Endothelial cell of umbilical vein (primary cell): Measurements from ENCODE around the gene ZFAND2B. TPM values are rescaled to one million over a fixed set of nuclear protein-coding genes. Genes with fewer than 3 reads are reported as not detected.
A peak's percentile ranks its signal among the peaks of the same experiment; 100 is the strongest.

Source experiments
- Bru-seq: library from RNA; stranded (reverse); fragments of 400-500 nt; gene quantifications from one replicate; lab custom pipeline; 2021; lab: Mats Ljungman, UMichigan
- BruChase-seq, 2 experiments: library from RNA; stranded (reverse); fragments of 400-500 nt; gene quantifications; one replicate each; lab custom pipeline; 2021; lab: Mats Ljungman, UMichigan
- BruUV-seq: library from RNA; stranded (reverse); fragments of 400-500 nt; replicated peaks from 2 replicates; lab custom pipeline; 2021; lab: Mats Ljungman, UMichigan
- CTCF ChIA-PET: fragments of 300-600, 350-600 bp; sonication (Branson Sonifier 250); formaldehyde crosslinking; loops from one replicate; lab custom pipeline; 2021; ENCODE audit warnings: antibody characterized with exemption, inconsistent platforms; lab: Charles Lee
- POLR2A ChIA-PET: fragments of 300-600, 350-600 bp; sonication (Branson Sonifier 250); formaldehyde crosslinking; loops from one replicate; lab custom pipeline; 2021; ENCODE audit warnings: antibody characterized with exemption, inconsistent platforms; lab: Charles Lee
- DNase-seq: peaks from one replicate; pipeline ENCODE4 v3.0.0-alpha.2; 2011; ENCODE audit warnings: low read depth, low spot score
- FAIRE-seq: peaks from 2 replicates; lab custom pipeline; 2011; peaks lifted over from hg19 to GRCh38; lab: Jason Lieb, UNC
- H2AFZ ChIP-seq: 2 replicates; pipeline ENCODE4 v1.6.0; 2012; ENCODE audit warnings: low read depth, low read length, control low read depth, inconsistent platforms
- H3K27ac ChIP-seq: 2 replicates; pipeline ENCODE4 v1.5.1; 2011; ENCODE audit warnings: low read depth, mild to moderate bottlenecking, control low read depth, low read length, moderate library complexity; ENCODE audit not compliant: insufficient read depth
- H3K27me3 ChIP-seq, 2 experiments: 2 replicates each; pipeline versions ENCODE4 v1.6.0 to v1.6.1; 2011; ENCODE audit warnings: low read length in 2 of 2, mixed read lengths in 1 of 2; ENCODE audit not compliant: control insufficient read depth in 2 of 2, insufficient read depth in 2 of 2
- H3K36me3 ChIP-seq, 2 experiments: 2 replicates in 1 of 2; 3 replicates in 1 of 2; pipeline ENCODE4 v1.5.1; 2011; ENCODE audit warnings: low read length in 2 of 2, mild to moderate bottlenecking in 1 of 2, moderate library complexity in 1 of 2; ENCODE audit not compliant: control insufficient read depth in 2 of 2, insufficient read depth in 2 of 2; ENCODE audit errors: extremely low read depth in 1 of 2
- H3K4me1 ChIP-seq: 3 replicates; pipeline ENCODE4 v1.5.1; 2011; ENCODE audit warnings: mild to moderate bottlenecking, low read length; ENCODE audit not compliant: control insufficient read depth, insufficient read depth; ENCODE audit errors: extremely low read depth
- H3K4me2 ChIP-seq: 2 replicates; pipeline ENCODE4 v1.6.1; 2011; ENCODE audit warnings: low read length, control low read depth, mixed read lengths; ENCODE audit not compliant: insufficient read depth
- H3K4me3 ChIP-seq, 3 experiments: fragments of 200-600 bp in 1 of 3; sonication (generic), shearing (Covaris generic) in 1 of 3; replicated peaks in 1 of 3; 2 replicates each; pipeline ENCODE4 v1.5.1; 2011 to 2016; ENCODE audit warnings: control low read depth in 3 of 3, low read length in 3 of 3, mild to moderate bottlenecking in 2 of 3, inconsistent platforms in 1 of 3, low read depth in 1 of 3, moderate library complexity in 1 of 3; ENCODE audit not compliant: insufficient read depth in 1 of 3
- H3K79me2 ChIP-seq: 2 replicates; pipeline ENCODE4 v1.6.0; 2012; ENCODE audit warnings: low read length, inconsistent platforms; ENCODE audit not compliant: control insufficient read depth, insufficient read depth
- H3K9ac ChIP-seq: replicated peaks from 2 replicates; pipeline ENCODE3; 2011; ENCODE audit warnings: low read length, control low read depth; ENCODE audit not compliant: insufficient read depth; ENCODE audit errors: extremely low read depth
- H3K9me1 ChIP-seq: replicated peaks from 3 replicates; pipeline ENCODE4 v1.6.0; 2011; ENCODE audit warnings: mild to moderate bottlenecking, low read length; ENCODE audit not compliant: control insufficient read depth, insufficient read depth; ENCODE audit errors: extremely low read depth
- H3K9me3 ChIP-seq: replicated peaks from 2 replicates; pipeline ENCODE4 v1.5.1; 2012; ENCODE audit warnings: low read length, inconsistent platforms; ENCODE audit not compliant: control insufficient read depth, insufficient read depth
- H4K20me1 ChIP-seq: replicated peaks from 2 replicates; pipeline ENCODE3; 2011; ENCODE audit warnings: mild to moderate bottlenecking, low read length; ENCODE audit not compliant: control insufficient read depth, insufficient read depth; ENCODE audit errors: extremely low read depth
- EZH2 ChIP-seq: IDR thresholded peaks from 2 replicates; pipeline ENCODE4 v1.6.1; 2012; ENCODE audit warnings: borderline replicate concordance, low read depth, mild to moderate bottlenecking, moderate library complexity, low read length, inconsistent platforms; ENCODE audit not compliant: severe bottlenecking
- POLR2A ChIP-seq: IDR thresholded peaks from 2 replicates; pipeline ENCODE4 v1.6.1; 2012; ENCODE audit warnings: low read depth, mild to moderate bottlenecking, control low read depth, low read length
- POLR2AphosphoS5 ChIP-seq: IDR thresholded peaks from 2 replicates; pipeline ENCODE4 v1.6.1; 2012; ENCODE audit warnings: low read depth, mild to moderate bottlenecking, control low read depth, low read length, moderate library complexity; ENCODE audit not compliant: insufficient read depth
- dilution Hi-C: fragments of 300-500 bp; cut with MboI; formaldehyde crosslinking; loops from one replicate; pipeline ENCODE4 v1.15.0; 2019; ENCODE audit warnings: low sequenced_read_pairs; ENCODE audit not compliant: extremely low pct_ligation_motif_present
- intact Hi-C: fragments of 100-400 bp; cut with micrococcal nuclease; formaldehyde crosslinking; loops from one replicate; pipeline ENCODE4 v1.10.0; 2022
- long read RNA-seq: library from polyadenylated mRNA; stranded (forward); transcript quantifications from one replicate; pipeline ENCODE4 v2.0.0, GENCODE V29; 2021
- polyA minus RNA-seq, 3 experiments: library from RNA; depleted of rRNA, polyadenylated mRNA; stranded (reverse); fragments of >200 nt; gene quantifications; 1 replicate in 1 of 3; 2 replicates in 2 of 3; pipeline ENCODE4 v1.2.3, GENCODE V29; 2011
- polyA plus RNA-seq, 4 experiments: library from polyadenylated mRNA; depleted of rRNA in 3 of 4; stranded (reverse) in 3 of 4; unstranded in 1 of 4; fragments of >200 nt; gene quantifications; 2 replicates each; pipeline versions ENCODE4 v1.2.1 to v1.2.3, GENCODE V29; 2011 to 2012; ENCODE audit warnings: missing spikeins in 1 of 4
- total RNA-seq: library from RNA; stranded (reverse); gene quantifications from 2 replicates; pipeline ENCODE4 v1.2.3, GENCODE V29; 2021

ZFAND2B gene, protein sequence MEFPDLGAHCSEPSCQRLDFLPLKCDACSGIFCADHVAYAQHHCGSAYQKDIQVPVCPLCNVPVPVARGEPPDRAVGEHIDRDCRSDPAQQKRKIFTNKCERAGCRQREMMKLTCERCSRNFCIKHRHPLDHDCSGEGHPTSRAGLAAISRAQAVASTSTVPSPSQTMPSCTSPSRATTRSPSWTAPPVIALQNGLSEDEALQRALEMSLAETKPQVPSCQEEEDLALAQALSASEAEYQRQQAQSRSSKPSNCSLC
- total RNA-seq (23.3 and 24.0 TPM in 2 replicates), polyA plus RNA-seq (52.0 and 52.9 TPM in 2 replicates), polyA minus RNA-seq (24.0 and 33.6 TPM in 2 replicates), Bru-seq, nascent RNA (percentile 52 among the genes with signal in this experiment), BruChase-seq, experiment 1, labeled RNA remaining after a 6-hour chase (percentile 75 among the genes with signal in this experiment), BruChase-seq, experiment 2, labeled RNA remaining after a 2-hour chase (percentile 71 among the genes with signal in this experiment)
- 32.0 and 36.7 TPM in 2 replicates for polyA plus RNA-seq (2011; cell fraction: cytosol; rRNA removed)
- polyA plus RNA-seq (2011; cell fraction: nucleus; rRNA removed) = 114 and 121 TPM in 2 replicates
- polyA plus RNA-seq (2012) = 21.3 and 21.7 TPM in 2 replicates
- polyA minus RNA-seq (2011; cell fraction: cytosol; rRNA and poly(A)+ RNA removed) = 11.8 TPM
- 14.6 and 15.0 TPM in 2 replicates for polyA minus RNA-seq (2011; cell fraction: nucleus; rRNA and poly(A)+ RNA removed)
- long read RNA-seq, transcript ZFAND2B-201 (9 exons, 1,314 nt) = minor isoform, 20 of 81 reads
- long read RNA-seq, transcript ZFAND2B-212 (10 exons, 1,199 nt) = major isoform, 23 of 81 reads
- long read RNA-seq, partial matches to known transcripts = 6 of 81 reads
- long read RNA-seq, other reads (novel, unspliced or antisense) = 26 of 81 reads

- POLR2A ChIA-PET = interaction anchor here (0.6 to 0.7 kb wide), 2 partner anchors 11 to 30 kb away, joined by 3 to 4 read pairs; partner anchors contain the start of gene CNPPD1
- peak within 1 kb of the TSS; percentile 97 for H2AFZ ChIP-seq
- dilution Hi-C loops (no loop called here), intact Hi-C loops (loop anchor here (1.0 to 2.0 kb wide), 7 partner anchors 12 to 182 kb away; partner anchors contain the start of genes ABCB6, ANKZF1, ATG9A and DNAJB2)
- H3K9me3 ChIP-seq = no peaks in the 10 kb centered on the region
- FAIRE-seq (peak; percentile 92), DNase-seq (peak; percentile 94)
- peaks cover 18% of the 10 kb centered on the region for H3K4me1 ChIP-seq
- H3K36me3 ChIP-seq = peaks cover 0 to 7% of the 10 kb centered on the region in 2 experiments
- peak within 1 kb of the TSS; percentile 90 for H3K4me2 ChIP-seq
- peak within 1 kb of the TSS; percentile 60 for H3K9ac ChIP-seq
- peak within 1 kb of the TSS; percentile 36 to 83 (median 73) for H3K4me3 ChIP-seq
- H3K79me2 ChIP-seq = no peaks in the 10 kb centered on the region
- no peaks in the 10 kb centered on the region for H3K27me3 ChIP-seq
- H4K20me1 ChIP-seq = no peaks in the 10 kb centered on the region
- no peaks in the 10 kb centered on the region for H3K9me1 ChIP-seq
- H3K27ac ChIP-seq = peak within 1 kb of the TSS; percentile 26
- TF ChIP-seq EZH2 (no peak), POLR2AphosphoS5 (peak; percentile 98), POLR2A (peak; percentile 99)
- TSS peak; percentile 57 for BruUV-seq
- CTCF ChIA-PET = interaction anchor here (0.6 to 3.1 kb wide), 16 partner anchors 10 to 224 kb away, joined by 3 to 14 read pairs (median 4); partner anchors contain the start of genes ANKZF1, ATG9A, CNPPD1 and DNAJB2
Observed at GRCh38 chr2:219206328-219207133, at the start of gene ZFAND2B. Gene ZFAND2B (plus strand): TSS chr2:219206782. CDS start chr2:219206988, 206 bp downstream.
